HepG2 (cell line): ENCODE data around the gene SLC25A25. TPM values are rescaled to one million over a fixed set of nuclear protein-coding genes. Genes with fewer than 3 reads are reported as not detected.

Source experiments
- ARHGAP35 ChIP-seq: sonication (generic); formaldehyde crosslinking; IDR thresholded peaks from 2 replicates; pipeline ENCODE4 v1.9.0; 2022; ENCODE audit warnings: mild to moderate bottlenecking, inconsistent platforms, moderate library complexity, missing genetic modification reagents, borderline replicate concordance
- ARID2 ChIP-seq: sonication (generic); formaldehyde crosslinking; IDR thresholded peaks from 2 replicates; pipeline ENCODE4 v1.8.1; 2022; ENCODE audit warnings: mild to moderate bottlenecking, missing genetic modification reagents, borderline replicate concordance
- CEBPG ChIP-seq: IDR thresholded peaks from 2 replicates; pipeline ENCODE4 v1.6.1; 2016
- CENPBD1 ChIP-seq: sonication (generic); formaldehyde crosslinking; IDR thresholded peaks from 2 replicates; pipeline ENCODE4 v1.8.0; 2022; ENCODE audit warnings: missing genetic modification reagents, low read depth, mild to moderate bottlenecking, borderline replicate concordance
- GTF2F1 ChIP-seq: fragments of 150-350 bp; IDR thresholded peaks from 2 replicates; pipeline ENCODE4 v1.6.1; 2014; ENCODE audit warnings: low read length
- HIC2 ChIP-seq: sonication (generic); formaldehyde crosslinking; IDR thresholded peaks from 2 replicates; pipeline ENCODE4 v1.9.0; 2022; ENCODE audit warnings: low read depth, missing genetic modification reagents
- LCORL ChIP-seq, 2 experiments: fragments of 450-650 bp in 1 of 2; sonication (generic) in 1 of 2; formaldehyde crosslinking in 1 of 2; IDR thresholded peaks; 2 replicates each; pipeline versions ENCODE4 v1.5.0 to v1.6.1; 2017 to 2020; ENCODE audit warnings: antibody characterized with exemption in 1 of 2, missing genetic modification reagents in 1 of 2
- MEIS1 ChIP-seq: sonication (generic); formaldehyde crosslinking; IDR thresholded peaks from 2 replicates; pipeline ENCODE4 v1.9.0; 2021; ENCODE audit warnings: mild to moderate bottlenecking, missing genetic modification reagents, moderate library complexity, borderline replicate concordance
- MTA1 ChIP-seq: sonication (generic); formaldehyde crosslinking; IDR thresholded peaks from 2 replicates; pipeline ENCODE4 v1.4.0; 2020; ENCODE audit warnings: missing genetic modification reagents, mild to moderate bottlenecking, borderline replicate concordance
- MYNN ChIP-seq: sonication (generic); formaldehyde crosslinking; IDR thresholded peaks from 2 replicates; pipeline ENCODE4 v1.4.0; 2020; ENCODE audit warnings: mild to moderate bottlenecking, low read depth, missing genetic modification reagents
- NAIF1 ChIP-seq: sonication (generic); formaldehyde crosslinking; IDR thresholded peaks from 2 replicates; pipeline ENCODE4 v1.5.0; 2020; ENCODE audit warnings: mild to moderate bottlenecking, missing genetic modification reagents, borderline replicate concordance
- NCOR1 ChIP-seq: fragments of 200-600 bp; sonication (generic); IDR thresholded peaks from 2 replicates; pipeline ENCODE4 v1.7.0; 2017; ENCODE audit warnings: antibody characterized with exemption, low read length, borderline replicate concordance
- POLR2A ChIP-seq, 2 experiments: IDR thresholded peaks; 2 replicates each; pipeline ENCODE4 v1.6.1; 2011; ENCODE audit warnings: low read depth in 2 of 2, low read length in 2 of 2, mild to moderate bottlenecking in 1 of 2, moderate library complexity in 1 of 2; ENCODE audit not compliant: insufficient read depth in 1 of 2
- SIN3A ChIP-seq: IDR thresholded peaks from 2 replicates; pipeline ENCODE4 v1.6.1; 2011; ENCODE audit warnings: low read depth, mild to moderate bottlenecking, control low read depth, low read length, borderline replicate concordance
- SP5 ChIP-seq: IDR thresholded peaks from 2 replicates; pipeline ENCODE4 v1.6.1; 2016; ENCODE audit warnings: low read depth, borderline replicate concordance
- SRF ChIP-seq: IDR thresholded peaks from 2 replicates; pipeline ENCODE4 v1.6.1; 2011; ENCODE audit warnings: mild to moderate bottlenecking, low read depth, low read length, moderate library complexity
- TEAD3 ChIP-seq: optimal IDR thresholded peaks from 2 replicates; pipeline ENCODE3; 2016; ENCODE audit warnings: borderline replicate concordance
- U2AF1 ChIP-seq: fragments of 200-400 bp; formaldehyde crosslinking; optimal IDR thresholded peaks from 2 replicates; pipeline ENCODE3; 2017; ENCODE audit warnings: mild to moderate bottlenecking, low read depth, low read length
- ZNF292 ChIP-seq: sonication (generic); formaldehyde crosslinking; IDR thresholded peaks from 2 replicates; pipeline ENCODE4 v1.8.1; 2022; ENCODE audit warnings: mild to moderate bottlenecking, low read depth, missing genetic modification reagents, borderline replicate concordance
- ZNF30 ChIP-seq: sonication (generic); formaldehyde crosslinking; IDR thresholded peaks from 2 replicates; pipeline ENCODE4 v1.5.0; 2020; ENCODE audit warnings: mild to moderate bottlenecking, missing genetic modification reagents
- ZNF549 ChIP-seq: sonication (generic); formaldehyde crosslinking; IDR thresholded peaks from 2 replicates; pipeline ENCODE4 v1.5.0; 2020; ENCODE audit warnings: missing genetic modification reagents
- ZNF550 ChIP-seq: sonication (generic); formaldehyde crosslinking; IDR thresholded peaks from 2 replicates; pipeline ENCODE4 v1.4.0; 2020; ENCODE audit warnings: mild to moderate bottlenecking, missing genetic modification reagents, borderline replicate concordance
- ZNF558 ChIP-seq: sonication (generic); formaldehyde crosslinking; IDR thresholded peaks from 2 replicates; pipeline ENCODE4 v1.9.0; 2022; ENCODE audit warnings: mild to moderate bottlenecking, missing genetic modification reagents, borderline replicate concordance
- ZNF678 ChIP-seq: sonication (generic); formaldehyde crosslinking; IDR thresholded peaks from 2 replicates; pipeline ENCODE4 v1.4.0; 2020; ENCODE audit warnings: mild to moderate bottlenecking, missing genetic modification reagents
- ZNF691 ChIP-seq: sonication (generic); formaldehyde crosslinking; IDR thresholded peaks from 2 replicates; pipeline ENCODE4 v1.4.0; 2020; ENCODE audit warnings: missing genetic modification reagents, low read depth, mild to moderate bottlenecking, borderline replicate concordance
- ZNF7 ChIP-seq: IDR thresholded peaks from 2 replicates; pipeline ENCODE4 v1.6.1; 2016; ENCODE audit warnings: missing biosample characterization, missing genetic modification reagents
- ZNF891 ChIP-seq: sonication (generic); formaldehyde crosslinking; IDR thresholded peaks from 2 replicates; pipeline ENCODE4 v1.5.0; 2020; ENCODE audit warnings: mild to moderate bottlenecking, missing genetic modification reagents
- polyA plus RNA-seq, 8 experiments: library from polyadenylated mRNA; depleted of rRNA in 3 of 8; stranded (reverse) in 7 of 8; unstranded in 1 of 8; fragments of >200 nt; fragmentation: Illumina TruSeq in 4 of 8; extraction: Trizol in 4 of 8; gene quantifications; 2 replicates each; pipeline versions ENCODE4 v1.2.1 to v1.2.3, GENCODE V29; 2011 to 2016; ENCODE audit warnings: low read depth in 4 of 8, missing spikeins in 1 of 8, mixed read lengths in 1 of 8; ENCODE audit not compliant: insufficient read depth in 1 of 8
- total RNA-seq, 5 experiments: library from RNA; depleted of rRNA; stranded (reverse); fragments of >200 nt; fragmentation: Illumina TruSeq; extraction: Trizol; gene quantifications; 2 replicates each; pipeline ENCODE4 v1.2.3, GENCODE V29; 2016; ENCODE audit warnings: low read depth in 1 of 5

Gene SLC25A25
- total and polyA plus RNA-seq, 2 of the 13 experiments (the other 11 are each of a cell fraction or from before 2014, with no cell fraction given): 10.5 to 24.8 TPM

- TF ChIP-seq ZNF292 (CRISPR knock-in tag): peak; percentile 64; the same call in 1 of the 2 replicates
- no peak for TF ChIP-seq U2AF1
- TF ChIP-seq ZNF550: no peak
- no peak for TF ChIP-seq LCORL (IDR thresholded peaks at IDR 0.05)
- peak; percentile 92 for TF ChIP-seq LCORL (CRISPR knock-in tag; IDR thresholded peaks at IDR 0.05)
- TF ChIP-seq POLR2A (IDR thresholded peaks at IDR 0.05; ENCODE audit: insufficient read depth in 1 of 2, low read depth in 2 of 2, low read length in 2 of 2): peak in 1 of 2 experiments; percentile 67; a peak in 2 of 4 replicates
- peak; percentile 97 for TF ChIP-seq HIC2
- peak; percentile 23; the same call in 1 of the 2 replicates for TF ChIP-seq NCOR1
- TF ChIP-seq MTA1: peak; percentile 97
- TF ChIP-seq GTF2F1: no peak
- no peak for TF ChIP-seq CENPBD1
- TF ChIP-seq SP5 (CRISPR knock-in tag): peak; percentile 92
- TF ChIP-seq CEBPG (CRISPR knock-in tag): peak; percentile 69
- no peak for TF ChIP-seq ZNF549
- no peak for TF ChIP-seq ZNF30 (CRISPR knock-in tag)
- no peak for TF ChIP-seq SRF
- TF ChIP-seq MYNN (CRISPR knock-in tag): no peak
- TF ChIP-seq SIN3A: peak; percentile 36; the same call in 1 of the 2 replicates
- no peak for TF ChIP-seq ZNF558 (CRISPR knock-in tag)
- no peak for TF ChIP-seq ARID2 (CRISPR knock-in tag)
- 0 out of 2 replicates have a peak, but pooled peaks have one; percentile 39 for TF ChIP-seq ZNF678 (CRISPR knock-in tag)
- peak; percentile 83 for TF ChIP-seq TEAD3
- TF ChIP-seq MEIS1 (CRISPR knock-in tag): peak; percentile 70; the same call in 1 of the 2 replicates
- TF ChIP-seq ZNF891 (CRISPR knock-in tag): peak; percentile 72
- no peak for TF ChIP-seq NAIF1 (CRISPR knock-in tag)
- TF ChIP-seq ZNF7 (CRISPR knock-in tag): no peak
- peak; percentile 67; the same call in 1 of the 2 replicates for TF ChIP-seq ZNF691
- no peak for TF ChIP-seq ARHGAP35 (CRISPR knock-in tag)
Measured at GRCh38 chr9:128104171-128104618, 36.2 kb downstream of the SLC25A25 start (continued).
